HCT116 (cell line): ENCODE data around the gene KLHDC10.

ENCODE experiments used
- CEBPB ChIP-seq: IDR thresholded peaks from 2 replicates; pipeline ENCODE4 v1.6.1; 2012; ENCODE audit warnings: low read depth
- POLR2A ChIP-seq: IDR thresholded peaks from 2 replicates; pipeline ENCODE4 v1.7.0; 2011; ENCODE audit warnings: borderline replicate concordance; ENCODE audit not compliant: insufficient read depth, insufficient read length; ENCODE audit errors: extremely low read depth
- POLR2AphosphoS5 ChIP-seq: IDR thresholded peaks from 2 replicates; pipeline ENCODE4 v1.6.1; 2011; ENCODE audit warnings: mild to moderate bottlenecking, low read depth, low read length, moderate library complexity
- SP1 ChIP-seq: IDR thresholded peaks from 2 replicates; pipeline ENCODE4 v1.6.1; 2012; ENCODE audit warnings: low read depth
- SRF ChIP-seq: IDR thresholded peaks from 2 replicates; pipeline ENCODE4 v1.6.1; 2012; ENCODE audit warnings: low read depth
- TF ChIP-seq, protein P1 (sequence below), 3 experiments: fragments of 200-600 bp in 1 of 3; sonication (generic) in 1 of 3; IDR thresholded peaks in 2 of 3; conservative IDR thresholded peaks in 1 of 3; 2 replicates each; pipeline ENCODE4 v1.5.1; 2012 to 2017; ENCODE audit warnings: low read depth in 2 of 3, low read length in 2 of 3, antibody characterized with exemption in 1 of 3, borderline replicate concordance in 1 of 3, control low read depth in 1 of 3, mild to moderate bottlenecking in 1 of 3, mixed read lengths in 1 of 3, mixed run types in 1 of 3, moderate library complexity in 1 of 3; ENCODE audit not compliant: insufficient read depth in 1 of 3

DNA sequence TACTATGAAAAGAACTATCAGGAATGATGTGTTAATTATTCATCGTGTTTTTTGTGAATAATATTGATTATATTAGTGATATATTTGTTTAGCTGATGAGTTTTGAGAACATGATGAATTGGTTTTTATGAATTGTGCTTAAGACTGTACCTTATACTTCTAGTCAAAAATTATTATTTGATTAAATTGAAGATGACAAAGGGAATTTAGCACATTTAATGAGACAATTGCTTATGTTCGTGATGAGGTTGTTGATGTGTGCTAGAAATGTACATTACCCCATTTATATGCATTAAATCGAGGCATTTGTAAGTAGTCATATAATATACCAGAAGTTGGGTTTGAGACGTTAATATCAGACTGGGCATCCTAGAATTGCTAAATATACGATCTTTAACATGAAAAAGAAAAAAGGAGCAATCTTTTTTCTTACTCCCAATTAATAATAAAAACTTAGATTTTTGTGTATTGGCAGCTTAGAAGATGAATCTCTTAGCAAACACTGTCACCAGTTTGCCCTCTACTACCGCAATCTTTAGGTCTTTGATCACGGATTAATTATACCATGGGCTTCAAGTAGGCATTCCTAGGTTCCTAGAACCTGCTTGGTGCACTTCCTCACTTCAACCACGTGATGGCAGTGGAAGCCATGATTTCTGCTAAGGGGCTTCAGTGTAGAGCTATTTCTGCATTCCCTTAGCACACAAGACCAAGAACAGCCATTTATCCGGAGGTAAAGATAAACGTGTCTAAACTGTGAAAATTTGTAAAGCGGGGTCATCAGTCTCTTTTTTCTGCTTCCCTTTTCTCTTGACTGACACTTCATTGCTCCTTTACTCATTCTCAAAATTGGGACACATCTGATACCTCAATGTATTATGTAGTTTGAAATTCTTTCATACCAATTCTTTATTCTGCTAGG is 1.6 kb downstream of the KLHDC10 start:
- TF ChIP-seq POLR2AphosphoS5 = no peak
- TF ChIP-seq, protein P1, sequence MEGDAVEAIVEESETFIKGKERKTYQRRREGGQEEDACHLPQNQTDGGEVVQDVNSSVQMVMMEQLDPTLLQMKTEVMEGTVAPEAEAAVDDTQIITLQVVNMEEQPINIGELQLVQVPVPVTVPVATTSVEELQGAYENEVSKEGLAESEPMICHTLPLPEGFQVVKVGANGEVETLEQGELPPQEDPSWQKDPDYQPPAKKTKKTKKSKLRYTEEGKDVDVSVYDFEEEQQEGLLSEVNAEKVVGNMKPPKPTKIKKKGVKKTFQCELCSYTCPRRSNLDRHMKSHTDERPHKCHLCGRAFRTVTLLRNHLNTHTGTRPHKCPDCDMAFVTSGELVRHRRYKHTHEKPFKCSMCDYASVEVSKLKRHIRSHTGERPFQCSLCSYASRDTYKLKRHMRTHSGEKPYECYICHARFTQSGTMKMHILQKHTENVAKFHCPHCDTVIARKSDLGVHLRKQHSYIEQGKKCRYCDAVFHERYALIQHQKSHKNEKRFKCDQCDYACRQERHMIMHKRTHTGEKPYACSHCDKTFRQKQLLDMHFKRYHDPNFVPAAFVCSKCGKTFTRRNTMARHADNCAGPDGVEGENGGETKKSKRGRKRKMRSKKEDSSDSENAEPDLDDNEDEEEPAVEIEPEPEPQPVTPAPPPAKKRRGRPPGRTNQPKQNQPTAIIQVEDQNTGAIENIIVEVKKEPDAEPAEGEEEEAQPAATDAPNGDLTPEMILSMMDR (IDR thresholded peaks at IDR 0.05 in 2 of 3, conservative IDR thresholded peaks at IDR 0.05 in 1 of 3; ENCODE audit: borderline replicate concordance in 1 of 3, insufficient read depth in 1 of 3, low read depth in 2 of 3, low read length in 2 of 3) = peak; percentile 85 to 92 (median 90)
- TF ChIP-seq POLR2A = no peak
- TF ChIP-seq CEBPB = no peak
- no peak; the same call in 1 of the 2 replicates for TF ChIP-seq SRF
- no peak for TF ChIP-seq SP1
